NT2/D1 (cell line): ENCODE data around the gene FAM237B.
A peak's percentile ranks its signal among the peaks of the same experiment; 100 is the strongest.
"Not testable (repeated sequence)": the region's sequence is repeated elsewhere in the genome, so short reads cannot be mapped to it uniquely, and the experiment has no call there.

ENCODE experiments used
- DNase-seq: peaks from one replicate; pipeline ENCODE4 v3.0.0-alpha.2; 2011; ENCODE audit warnings: low read depth, low spot score
- H3K27me3 ChIP-seq: 2 replicates; pipeline ENCODE4 v1.6.0; 2011; ENCODE audit warnings: mild to moderate bottlenecking; ENCODE audit not compliant: insufficient read length, insufficient read depth
- H3K36me3 ChIP-seq: 2 replicates; pipeline ENCODE4 v1.6.1; 2011; ENCODE audit warnings: mild to moderate bottlenecking, low read length, mixed read lengths; ENCODE audit not compliant: insufficient read depth, insufficient read length
- H3K4me1 ChIP-seq: 2 replicates; pipeline ENCODE4 v1.5.1; 2011; ENCODE audit not compliant: insufficient read depth, insufficient read length
- H3K4me3 ChIP-seq: 2 replicates; pipeline ENCODE4 v1.5.1; 2011; ENCODE audit warnings: low read depth; ENCODE audit not compliant: insufficient read length
- H3K9ac ChIP-seq: 2 replicates; pipeline ENCODE4 v1.6.0; 2011; ENCODE audit warnings: low read depth; ENCODE audit not compliant: insufficient read length
- H3K9me3 ChIP-seq: 2 replicates; pipeline ENCODE4 v1.5.1; 2011; ENCODE audit warnings: mild to moderate bottlenecking, low read length; ENCODE audit not compliant: insufficient read depth
- SUZ12 ChIP-seq: IDR thresholded peaks from 2 replicates; pipeline ENCODE4 v1.6.1; 2011; ENCODE audit not compliant: insufficient read length, insufficient read depth; ENCODE audit errors: extremely low read depth
- YY1 ChIP-seq: IDR thresholded peaks from 2 replicates; pipeline ENCODE4 v1.6.1; 2011; ENCODE audit not compliant: insufficient read length, insufficient read depth
- ZNF274 ChIP-seq: IDR thresholded peaks from 2 replicates; pipeline ENCODE4 v1.6.1; 2011; ENCODE audit warnings: mild to moderate bottlenecking, low read depth, low read length

Gene FAM237B

DNA sequence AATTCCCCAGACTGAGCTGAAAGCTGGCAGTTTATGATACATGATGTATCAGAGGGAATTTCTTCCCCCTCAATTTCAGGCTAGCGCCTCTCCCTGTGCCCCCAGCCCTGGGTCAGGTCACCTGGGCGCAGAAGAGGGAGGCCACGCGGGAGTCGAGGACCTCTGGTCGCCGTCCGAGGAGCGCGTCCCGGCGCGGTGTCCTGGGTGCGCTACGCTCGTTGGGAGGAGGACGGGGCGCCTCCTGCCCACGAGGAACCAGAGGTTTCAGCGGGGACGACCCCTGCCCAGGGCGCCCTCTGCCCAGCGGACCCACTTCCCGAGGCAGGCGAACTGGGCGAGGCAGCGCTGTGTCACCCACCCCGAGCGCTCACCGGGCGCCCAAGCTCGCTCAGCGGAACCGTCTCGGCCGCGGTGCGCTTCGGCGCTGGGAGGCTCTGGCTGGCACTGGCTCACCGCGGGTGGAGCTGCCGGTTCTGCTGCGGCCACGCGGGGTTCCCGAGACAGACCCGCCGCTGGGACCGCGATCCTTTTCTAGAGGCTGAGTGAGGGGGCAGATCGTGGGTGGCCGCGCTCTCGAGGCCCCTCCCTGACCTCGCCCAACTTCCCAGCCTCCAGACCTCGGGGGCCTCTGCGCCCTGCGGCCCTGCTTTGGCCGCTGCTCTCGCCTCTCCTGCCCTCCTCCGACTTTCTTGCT, at the start of gene FAM237B:
Gene FAM237B (minus strand): TSS at position 504 of the 694 bp plus-strand sequence. CDS start 1,556 bp downstream, outside the sequence.
- H3K4me3 ChIP-seq = peak within 1 kb of the TSS; percentile 46
- H3K9me3 ChIP-seq = no peaks in the 10 kb centered on the region
- peaks cover 45% of the 10 kb centered on the region for H3K27me3 ChIP-seq
- no peaks in the 10 kb centered on the region for H3K4me1 ChIP-seq
- DNase-seq = no peak
- TF ChIP-seq ZNF274 = no peak
- no peak for TF ChIP-seq SUZ12
- TF ChIP-seq YY1 = no peak
- H3K36me3 ChIP-seq = no peaks in the 10 kb centered on the region
- H3K9ac ChIP-seq = peak within 1 kb of the TSS; percentile 51

DNA sequence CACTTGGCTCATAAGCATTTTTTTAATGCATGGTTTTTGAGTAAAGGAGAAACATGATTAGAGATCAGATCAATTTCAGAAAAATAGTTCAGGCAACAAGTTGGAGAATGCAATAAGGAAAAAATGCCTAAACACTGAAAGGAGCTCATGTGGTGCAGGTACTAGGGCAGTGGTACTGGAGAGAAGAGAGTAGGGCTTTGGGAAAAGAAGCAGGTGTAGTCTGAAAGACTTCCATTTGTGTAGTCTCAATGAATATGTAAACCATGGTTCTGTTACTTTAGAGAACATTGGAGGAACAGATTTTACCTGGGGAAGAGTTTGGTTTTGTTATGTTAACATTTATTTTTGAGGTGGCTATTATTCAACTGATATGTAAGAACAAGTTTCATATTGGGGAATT, 30.9 kb upstream of the FAM237B start:
- no peaks in the 10 kb centered on the region for H3K4me1 ChIP-seq
- no peak overlapping the region for H3K9ac ChIP-seq
- TF ChIP-seq ZNF274 (no peak), SUZ12 (no peak), YY1 (no peak)
- no peak for DNase-seq
- no peak overlapping the region for H3K4me3 ChIP-seq
- H3K36me3 ChIP-seq = peaks cover 32% of the 10 kb centered on the region
- no peaks in the 10 kb centered on the region for H3K9me3 ChIP-seq
- H3K27me3 ChIP-seq = no peaks in the 10 kb centered on the region

DNA sequence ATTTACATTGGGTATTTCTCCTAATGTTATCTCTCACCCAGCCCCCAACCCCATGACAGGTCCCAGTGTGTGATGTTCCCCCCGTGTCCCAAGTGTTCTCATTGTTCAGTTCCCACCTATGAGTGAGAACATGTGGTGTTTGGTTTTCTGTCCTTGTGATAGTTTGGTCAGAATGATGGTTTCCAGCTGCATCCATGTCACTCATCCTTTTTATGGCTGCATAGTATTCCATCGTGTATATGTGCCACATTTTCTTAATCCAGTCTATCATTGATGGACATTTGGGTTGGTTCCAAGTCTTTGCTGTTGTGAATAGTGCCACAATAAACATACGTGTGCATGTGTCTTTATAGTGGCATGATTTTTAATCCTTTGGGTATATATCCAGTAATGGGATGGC, 28.9 kb upstream of the FAM237B start:
- H3K4me1 ChIP-seq, H3K9ac ChIP-seq, H3K27me3 ChIP-seq, H3K4me3 ChIP-seq, H3K9me3 ChIP-seq, DNase-seq: not testable (repeated sequence)
- peaks cover 15% of the 10 kb centered on the region for H3K36me3 ChIP-seq

DNA sequence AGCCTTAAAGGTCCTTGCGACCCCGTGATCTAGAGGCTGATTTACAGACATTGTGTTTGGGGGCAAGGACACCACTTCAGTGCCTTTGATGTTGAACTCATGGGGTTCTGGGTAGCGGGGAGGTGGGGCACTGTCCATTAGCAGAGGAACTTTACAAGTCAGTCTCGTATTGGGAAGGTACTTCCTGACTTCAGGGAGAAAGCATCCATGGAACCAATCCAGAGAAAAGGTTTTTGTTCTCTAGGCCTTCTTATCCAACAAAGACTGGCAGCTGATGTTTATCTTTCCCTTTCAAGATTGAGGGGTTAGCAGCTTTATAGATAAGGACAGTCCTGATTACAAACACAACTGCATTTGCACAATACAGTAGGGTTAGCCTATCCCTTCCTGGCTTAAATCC, 28.2 kb upstream of the FAM237B start:
- no peak for DNase-seq
- Histone ChIP-seq H3K9me3 (no peaks in the 10 kb centered on the region), H3K4me3 (no peak overlapping the region), H3K36me3 (peaks cover 13% of the 10 kb centered on the region), H3K27me3 (no peaks in the 10 kb centered on the region), H3K9ac (no peak overlapping the region), H3K4me1 (no peaks in the 10 kb centered on the region)
- no peak for TF ChIP-seq YY1
- TF ChIP-seq ZNF274 = no peak
- no peak for TF ChIP-seq SUZ12

DNA sequence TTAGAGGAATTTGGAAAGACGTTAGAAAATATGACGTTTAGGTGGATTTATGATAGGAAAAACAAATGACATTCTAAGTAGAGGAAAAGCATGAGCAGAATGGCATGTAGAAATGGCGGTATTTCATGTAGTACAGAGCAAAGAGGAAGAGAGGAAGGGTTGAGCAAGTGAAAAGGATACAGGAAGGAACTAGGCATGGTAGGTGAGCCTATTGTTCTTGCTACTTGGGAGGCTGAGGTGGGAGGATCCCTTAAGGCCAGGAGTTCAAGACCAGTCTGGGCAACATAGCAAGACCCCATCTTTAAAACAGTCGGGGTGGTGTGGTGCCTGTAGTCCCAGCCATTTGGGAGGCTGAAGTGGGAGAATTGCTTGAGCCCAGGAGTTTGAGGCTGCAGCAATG, 26.7 kb upstream of the FAM237B start:
- no peaks in the 10 kb centered on the region for H3K9me3 ChIP-seq
- no peak overlapping the region for H3K4me3 ChIP-seq
- DNase-seq = no peak
- TF ChIP-seq SUZ12 (no peak), ZNF274 (no peak), YY1 (no peak)
- H3K36me3 ChIP-seq = peaks cover 6% of the 10 kb centered on the region
- H3K9ac ChIP-seq = no peak overlapping the region
- no peaks in the 10 kb centered on the region for H3K4me1 ChIP-seq
- H3K27me3 ChIP-seq = no peaks in the 10 kb centered on the region

DNA sequence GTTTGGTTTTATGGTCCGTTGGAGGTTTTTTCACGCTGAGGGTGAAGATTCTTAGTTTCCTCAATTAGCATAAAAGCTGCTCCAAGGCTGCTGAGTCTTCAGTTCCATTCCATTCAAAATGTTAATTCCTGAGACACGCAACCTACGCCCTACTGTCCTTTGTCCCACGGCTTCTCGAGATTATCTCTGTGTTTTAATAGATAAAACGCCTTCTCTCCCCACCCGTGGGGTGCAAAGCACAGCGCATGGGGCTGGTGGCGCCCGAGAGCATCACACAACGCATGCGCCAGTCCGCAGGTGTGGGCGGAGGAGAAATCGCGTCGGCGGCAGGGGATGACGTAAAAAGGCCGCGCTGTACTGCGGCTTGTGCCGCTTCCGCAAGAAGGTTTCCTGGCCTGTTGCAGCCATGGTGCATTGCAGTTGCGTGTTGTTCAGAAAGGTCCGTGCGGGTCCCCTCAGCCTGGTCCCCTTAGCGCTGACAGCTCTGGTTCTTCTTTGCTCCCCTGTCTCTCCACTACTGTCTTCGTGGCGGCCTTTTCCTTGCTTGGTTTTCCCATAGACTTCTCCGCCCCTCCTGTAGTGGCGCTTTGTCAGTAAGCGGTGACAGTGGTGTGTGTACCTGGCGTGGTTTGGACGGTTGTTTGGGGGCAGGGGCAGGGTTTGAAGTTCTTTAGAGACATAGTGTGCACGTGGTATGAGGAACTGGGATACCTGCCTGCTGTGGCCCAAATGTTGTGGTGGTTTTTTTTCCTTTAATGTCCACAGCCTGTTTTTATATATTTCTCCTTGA, 25.4 kb upstream of the FAM237B start, which contains the start of gene GTPBP10:
Gene GTPBP10 (plus strand): TSS at position 381 of the 790 bp plus-strand sequence. CDS start 26 bp downstream, at position 407.
- no peak for TF ChIP-seq ZNF274
- no peak for TF ChIP-seq YY1
- H3K27me3 ChIP-seq = no peaks in the 10 kb centered on the region
- H3K4me1 ChIP-seq = no peaks in the 10 kb centered on the region
- peaks cover 5% of the 10 kb centered on the region for H3K36me3 ChIP-seq
- peak within 1 kb of the TSS; percentile 88 for H3K4me3 ChIP-seq
- peak within 1 kb of the TSS; percentile 91 for H3K9ac ChIP-seq
- DNase-seq = peak; percentile 92
- H3K9me3 ChIP-seq = no peaks in the 10 kb centered on the region

DNA sequence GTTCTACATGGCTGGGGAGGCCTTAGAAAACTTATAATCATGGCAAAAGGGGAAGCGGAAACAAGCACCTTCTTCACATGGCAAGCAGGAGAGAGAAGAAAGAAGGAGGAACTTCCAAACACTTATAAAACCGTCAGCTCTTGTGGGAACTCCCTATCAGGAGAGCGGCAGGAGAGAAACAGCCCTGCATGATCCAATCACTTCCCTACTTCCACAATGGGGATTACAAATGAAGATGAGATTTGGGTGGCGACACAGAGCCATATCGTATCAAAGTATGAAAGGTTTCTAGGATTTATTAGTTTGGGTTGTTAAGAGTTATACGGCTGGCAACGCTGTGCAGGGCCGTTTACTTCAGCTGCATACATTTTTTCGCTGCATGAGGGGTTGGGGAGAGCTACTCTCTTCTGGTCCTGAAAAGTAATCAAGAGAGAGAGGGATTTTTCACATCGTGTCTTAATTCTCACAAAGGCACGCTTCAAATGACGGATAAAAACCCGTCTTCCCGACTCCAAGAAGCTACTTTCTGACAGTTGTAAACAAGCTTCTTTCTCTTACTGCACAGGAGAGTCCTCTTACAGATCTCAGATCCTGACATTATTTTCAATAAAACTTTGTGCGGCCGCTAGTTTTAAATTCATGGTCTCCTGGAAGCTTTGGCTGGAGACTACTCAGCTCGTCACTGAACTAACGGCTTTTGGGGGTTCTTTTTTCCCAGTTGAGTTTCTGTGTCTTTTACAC, 24.7 kb upstream of the FAM237B start:
- Histone ChIP-seq H3K4me1 (no peaks in the 10 kb centered on the region), H3K36me3 (peaks cover 3% of the 10 kb centered on the region), H3K9me3 (no peaks in the 10 kb centered on the region), H3K27me3 (no peaks in the 10 kb centered on the region), H3K9ac (peak overlapping the region; percentile 83), H3K4me3 (peak overlapping the region; percentile 88)
- TF ChIP-seq YY1 (no peak), SUZ12 (no peak), ZNF274 (no peak)
- DNase-seq = no peak
